Gastroesophageal sphincter (tissue), 4 donors: ENCODE results near the gene MYH10. TPM values are rescaled to one million over a fixed set of nuclear protein-coding genes. Genes with fewer than 3 reads are reported as not detected.

Experiments used
- ATAC-seq: fragments of 150-250 bp; one replicate; pipeline ENCODE4 v1.9.1; 2016; ENCODE audit warnings: mild to moderate bottlenecking, moderate library complexity
- H3K27ac ChIP-seq, 4 donors: fragments of 200-600 bp; sonication (generic) in 3 of 4; 1 replicate in 3 of 4; 2 replicates in 1 of 4; pipeline ENCODE4 v1.5.1; 2016 to 2019
- H3K27me3 ChIP-seq: fragments of 200-600 bp; sonication (generic); one replicate; pipeline ENCODE4 v1.5.1; 2019
- H3K36me3 ChIP-seq, 2 donors: fragments of 200-600 bp; sonication (generic); one replicate each; pipeline ENCODE4 v1.5.1; 2019; ENCODE audit warnings: control low read depth in 1 of 2
- H3K4me1 ChIP-seq, 3 donors: fragments of 200-600 bp; sonication (generic); 1 replicate in 2 of 3; 2 replicates in 1 of 3; pipeline ENCODE4 v1.5.1; 2016 to 2019; ENCODE audit warnings: control low read depth in 2 of 3
- H3K4me3 ChIP-seq, 2 donors: fragments of 200-600 bp; sonication (generic); one replicate each; pipeline ENCODE4 v1.5.1; 2019; ENCODE audit warnings: mild to moderate bottlenecking in 1 of 2, moderate library complexity in 1 of 2
- H3K9me3 ChIP-seq, 3 donors: fragments of 200-600 bp; sonication (generic); one replicate each; pipeline ENCODE4 v1.5.1; 2017 to 2019; ENCODE audit warnings: control low read depth in 2 of 3
- CTCF ChIP-seq, 4 experiments: fragments of 200-600 bp in 2 of 4; fragments of 450-650 bp in 2 of 4; sonication (generic) in 1 of 4; IDR thresholded peaks; one replicate each; pipeline ENCODE4 v1.5.1; 2017 to 2019; ENCODE audit warnings: antibody characterized with exemption in 4 of 4, mild to moderate bottlenecking in 2 of 4, moderate library complexity in 2 of 4
- EP300 ChIP-seq: sonication (generic); formaldehyde crosslinking; IDR thresholded peaks from one replicate; pipeline ENCODE4 v1.6.1; 2017; ENCODE audit warnings: antibody characterized with exemption, mild to moderate bottlenecking
- POLR2A ChIP-seq, 2 donors: fragments of 450-650 bp; IDR thresholded peaks; one replicate each; pipeline ENCODE4 v1.6.1; 2017; ENCODE audit warnings: antibody characterized with exemption in 2 of 2, mild to moderate bottlenecking in 2 of 2, moderate library complexity in 1 of 2
- POLR2AphosphoS5 ChIP-seq: sonication (generic); formaldehyde crosslinking; IDR thresholded peaks from one replicate; pipeline ENCODE4 v1.6.1; 2017; ENCODE audit warnings: antibody characterized with exemption
- whole genome bisulfite sequencing, 2 donors: methylation state at CpG; one replicate each; pipeline ENCODE4 v1.1.5; 2018; ENCODE audit warnings: low coverage in 1 of 2; 5-methylcytosine and 5-hydroxymethylcytosine counted together
- total RNA-seq, 4 donors: library from RNA; depleted of rRNA; stranded (reverse); fragments of >200 nt; gene quantifications; one replicate each; pipeline ENCODE4 v1.1.0, GENCODE V29; 2016

MYH10 gene
- total RNA-seq, 4 donors from 2014 or later: 26.0 to 40.9 (median 34.6) TPM

- Histone ChIP-seq H3K36me3 (peaks cover 0 to 93% of the 10 kb centered on the region in 2 donors), H3K27me3 (no peaks in the 10 kb centered on the region), H3K4me3 (no peak overlapping the region), H3K9me3 (peaks cover 0 to 1% (median 0%) of the 10 kb centered on the region in 3 donors), H3K4me1 (no peaks in the 10 kb centered on the region), H3K27ac (no peak overlapping the region)
- TF ChIP-seq CTCF (IDR thresholded peaks at IDR 0.05): no peak
- ATAC-seq: no peak
- WGBS, 2 donors: 82 to 90% methylated on average over 10 to 11 of the region's 19 CpGs
Observed at GRCh38 chr17:8487130-8487645, 143.3 kb downstream of the MYH10 start.

- peaks cover 0 to 92% of the 10 kb centered on the region in 2 donors for H3K36me3 ChIP-seq
- ATAC-seq: no peak
- no peak overlapping the region for H3K27ac ChIP-seq
- H3K4me1 ChIP-seq: peaks cover 0 to 7% (median 2%) of the 10 kb centered on the region in 3 donors
- TF ChIP-seq EP300: no peak
- no peak for TF ChIP-seq CTCF (IDR thresholded peaks at IDR 0.05)
- no peak for TF ChIP-seq POLR2AphosphoS5
- TF ChIP-seq POLR2A (IDR thresholded peaks at IDR 0.05): no peak
- no peaks in the 10 kb centered on the region for H3K27me3 ChIP-seq
- H3K4me3 ChIP-seq: no peak overlapping the region
- WGBS, 2 donors: 91 to 100% methylated on average over 1 of the region's 1 CpG
- peaks cover 0 to 1% (median 0%) of the 10 kb centered on the region in 3 donors for H3K9me3 ChIP-seq
Observed at GRCh38 chr17:8485491-8485890, 145.0 kb downstream of the MYH10 start.

- ATAC-seq: no peak
- Histone ChIP-seq H3K4me3 (no peak overlapping the region), H3K9me3 (peaks cover 0 to 1% (median 0%) of the 10 kb centered on the region in 3 donors), H3K27ac (no peak overlapping the region), H3K4me1 (peaks cover 0 to 17% (median 10%) of the 10 kb centered on the region in 3 donors), H3K36me3 (peaks cover 0 to 92% of the 10 kb centered on the region in 2 donors), H3K27me3 (no peaks in the 10 kb centered on the region)
- TF ChIP-seq CTCF (IDR thresholded peaks at IDR 0.05): no peak
- TF ChIP-seq EP300: no peak
- no peak for TF ChIP-seq POLR2AphosphoS5
- no peak for TF ChIP-seq POLR2A (IDR thresholded peaks at IDR 0.05)
- WGBS, 2 donors: 100% methylated on average over 1 of the region's 1 CpG; no CpG with 5 or more reads in 1 of the 2 donors
Observed at GRCh38 chr17:8484465-8484864, 146.1 kb downstream of the MYH10 start.

- ATAC-seq: no peak
- no peak for TF ChIP-seq CTCF (IDR thresholded peaks at IDR 0.05)
- WGBS, 2 donors: 60 to 69% methylated on average over 1 to 4 of the region's 5 CpGs
- H3K4me3 ChIP-seq: no peak overlapping the region
- H3K36me3 ChIP-seq: peaks cover 0 to 89% of the 10 kb centered on the region in 2 donors
- H3K4me1 ChIP-seq: peaks cover 0 to 27% (median 10%) of the 10 kb centered on the region in 3 donors
- no peaks in the 10 kb centered on the region for H3K27me3 ChIP-seq
- H3K27ac ChIP-seq: peak overlapping the region in 1 of 4 donors; percentile 9
- H3K9me3 ChIP-seq: peaks cover 0 to 1% (median 0%) of the 10 kb centered on the region in 3 donors
Observed at GRCh38 chr17:8482546-8482945, 148.0 kb downstream of the MYH10 start.

- Histone ChIP-seq H3K9me3 (peaks cover 0 to 1% (median 0%) of the 10 kb centered on the region in 3 donors), H3K27me3 (no peaks in the 10 kb centered on the region), H3K36me3 (peaks cover 0 to 89% of the 10 kb centered on the region in 2 donors), H3K27ac (peak overlapping the region in 1 of 4 donors; percentile 9), H3K4me3 (no peak overlapping the region), H3K4me1 (peaks cover 0 to 27% (median 10%) of the 10 kb centered on the region in 3 donors)
- no peak for ATAC-seq
- WGBS, 2 donors: no CpG with 5 or more reads among the region's 5 CpGs
- TF ChIP-seq POLR2AphosphoS5: no peak
- no peak for TF ChIP-seq POLR2A (IDR thresholded peaks at IDR 0.05)
- TF ChIP-seq CTCF (IDR thresholded peaks at IDR 0.05): no peak
- no peak for TF ChIP-seq EP300
Observed at GRCh38 chr17:8481703-8482102, 148.8 kb downstream of the MYH10 start.
